ENCODE data around the gene EPM2A. TPM values are rescaled to one million over a fixed set of nuclear protein-coding genes. Genes with fewer than 3 reads are reported as not detected.
A peak's percentile ranks its signal among the peaks of the same experiment; 100 is the strongest.

The EPM2A gene
- total and polyA plus RNA-seq, 11 donors = 13.1 to 52.7 (median 39.8) TPM

- no peak for ATAC-seq
Observed at GRCh38 chr6:145711372-145711771, 23.9 kb downstream of the EPM2A start.

GRCh38 chr6:145707397-145707796, 27.9 kb downstream of the EPM2A start:
- TF ChIP-seq POLR2A (IDR thresholded peaks at IDR 0.05) = no peak
- no peak for TF ChIP-seq CTCF (IDR thresholded peaks at IDR 0.05)

More at GRCh38 chr6:145711372-145711771, 23.9 kb downstream of the EPM2A start:
- H3K27ac ChIP-seq = no peak overlapping the region
- DNase-seq = no peak
- peaks cover 0 to 3% (median 0%) of the 10 kb centered on the region in 9 donors for H3K36me3 ChIP-seq
- TF ChIP-seq CTCF (IDR thresholded peaks at IDR 0.05) = no peak
- no peak for TF ChIP-seq POLR2A (IDR thresholded peaks at IDR 0.05)
- no peaks in the 10 kb centered on the region for H3K27me3 ChIP-seq
- intact Hi-C loops (cut with DNase I) = no loop called here
- peaks cover 0 to 12% (median 0%) of the 10 kb centered on the region in 12 donors for H3K9me3 ChIP-seq
- H3K4me3 ChIP-seq = no peak overlapping the region
- peaks cover 0 to 1% (median 0%) of the 10 kb centered on the region in 12 donors for H3K4me1 ChIP-seq

GRCh38 chr6:145705561-145705960, 29.8 kb downstream of the EPM2A start:
- H3K27me3 ChIP-seq = no peaks in the 10 kb centered on the region
- H3K4me3 ChIP-seq = no peak overlapping the region
- ATAC-seq = peak in 1 of 4 donors; percentile 42
- TF ChIP-seq POLR2A (IDR thresholded peaks at IDR 0.05) (no peak), CTCF (IDR thresholded peaks at IDR 0.05) (no peak)
- no peak overlapping the region for H3K27ac ChIP-seq
- DNase-seq = no peak
- H3K4me1 ChIP-seq = peaks cover 0 to 8% (median 0%) of the 10 kb centered on the region in 12 donors
- peaks cover 0 to 3% (median 0%) of the 10 kb centered on the region in 9 donors for H3K36me3 ChIP-seq
- no peaks in the 10 kb centered on the region for H3K9me3 ChIP-seq
- 46 to 61% (median 57%) methylated on average over 2 of the region's 2 CpGs for WGBS, 4 donors
- intact Hi-C loops (cut with DNase I) = loop anchor here in 1 of 10 donors (10.0 kb wide), 1 partner anchor 1121 kb away; no protein-coding TSS in a partner anchor

More at GRCh38 chr6:145707397-145707796, 27.9 kb downstream of the EPM2A start:
- H3K4me1 ChIP-seq = peaks cover 0 to 8% (median 0%) of the 10 kb centered on the region in 12 donors
- DNase-seq (no peak), ATAC-seq (no peak)
- peaks cover 0 to 3% (median 0%) of the 10 kb centered on the region in 9 donors for H3K36me3 ChIP-seq
- WGBS, 4 donors = 95 to 97% (median 96%) methylated on average over 5 of the region's 5 CpGs
- intact Hi-C loops (cut with DNase I) = loop anchor here in 1 of 10 donors (10.0 kb wide), 1 partner anchor 1123 kb away; no protein-coding TSS in a partner anchor
- peaks cover 0 to 7% (median 0%) of the 10 kb centered on the region in 12 donors for H3K9me3 ChIP-seq
- no peak overlapping the region for H3K27ac ChIP-seq
- no peak overlapping the region for H3K4me3 ChIP-seq
- no peaks in the 10 kb centered on the region for H3K27me3 ChIP-seq

- intact Hi-C loops (cut with DNase I) = loop anchor here in 1 of 10 donors (10.0 kb wide), 1 partner anchor 1119 kb away; no protein-coding TSS in a partner anchor
- TF ChIP-seq POLR2A (IDR thresholded peaks at IDR 0.05) (no peak), CTCF (IDR thresholded peaks at IDR 0.05) (peak; percentile 25 to 70 (median 56))
- DNase-seq (no peak), ATAC-seq (no peak)
- Histone ChIP-seq H3K36me3 (peaks cover 0 to 3% (median 0%) of the 10 kb centered on the region in 9 donors), H3K27me3 (no peaks in the 10 kb centered on the region), H3K4me3 (no peak overlapping the region), H3K9me3 (no peaks in the 10 kb centered on the region), H3K4me1 (peaks cover 0 to 11% (median 0%) of the 10 kb centered on the region in 12 donors), H3K27ac (no peak overlapping the region)
- 35 to 54% (median 46%) methylated on average over 3 of the region's 3 CpGs for WGBS, 4 donors
Observed at GRCh38 chr6:145704143-145704781, 31.1 kb downstream of the EPM2A start.
